Measurements from ENCODE around the gene TEX36. TPM values are rescaled to one million over a fixed set of nuclear protein-coding genes. Genes with fewer than 3 reads are reported as not detected.

The TEX36 gene
- total and polyA plus RNA-seq, 2 of the 13 experiments (the other 11 are each of a cell fraction or from before 2014, with no cell fraction given): not detected

DNA sequence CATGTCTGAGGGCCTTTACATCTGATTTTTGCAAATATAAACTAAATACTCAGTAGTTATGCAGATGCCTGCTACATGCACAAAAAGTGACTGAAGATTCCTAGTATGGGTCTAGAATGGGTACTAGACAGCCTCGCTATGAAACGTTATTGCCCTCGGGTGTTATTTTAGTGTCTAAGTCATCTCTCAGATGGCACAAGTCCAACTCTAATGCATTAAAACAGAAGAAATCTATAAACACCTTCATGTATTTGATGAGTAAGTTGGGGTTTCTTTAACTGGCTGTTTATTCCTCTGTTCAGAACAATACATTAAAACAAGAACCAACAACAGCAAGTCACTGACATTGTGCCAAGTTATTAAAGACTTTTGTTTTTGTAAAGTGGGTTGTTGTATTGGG, 41.6 kb downstream of the TEX36 start:
- CTCF ChIA-PET (ENCODE audit: low intra/inter-chr PET ratio, low total read pairs): no interaction called here
- TF ChIP-seq, protein P1, sequence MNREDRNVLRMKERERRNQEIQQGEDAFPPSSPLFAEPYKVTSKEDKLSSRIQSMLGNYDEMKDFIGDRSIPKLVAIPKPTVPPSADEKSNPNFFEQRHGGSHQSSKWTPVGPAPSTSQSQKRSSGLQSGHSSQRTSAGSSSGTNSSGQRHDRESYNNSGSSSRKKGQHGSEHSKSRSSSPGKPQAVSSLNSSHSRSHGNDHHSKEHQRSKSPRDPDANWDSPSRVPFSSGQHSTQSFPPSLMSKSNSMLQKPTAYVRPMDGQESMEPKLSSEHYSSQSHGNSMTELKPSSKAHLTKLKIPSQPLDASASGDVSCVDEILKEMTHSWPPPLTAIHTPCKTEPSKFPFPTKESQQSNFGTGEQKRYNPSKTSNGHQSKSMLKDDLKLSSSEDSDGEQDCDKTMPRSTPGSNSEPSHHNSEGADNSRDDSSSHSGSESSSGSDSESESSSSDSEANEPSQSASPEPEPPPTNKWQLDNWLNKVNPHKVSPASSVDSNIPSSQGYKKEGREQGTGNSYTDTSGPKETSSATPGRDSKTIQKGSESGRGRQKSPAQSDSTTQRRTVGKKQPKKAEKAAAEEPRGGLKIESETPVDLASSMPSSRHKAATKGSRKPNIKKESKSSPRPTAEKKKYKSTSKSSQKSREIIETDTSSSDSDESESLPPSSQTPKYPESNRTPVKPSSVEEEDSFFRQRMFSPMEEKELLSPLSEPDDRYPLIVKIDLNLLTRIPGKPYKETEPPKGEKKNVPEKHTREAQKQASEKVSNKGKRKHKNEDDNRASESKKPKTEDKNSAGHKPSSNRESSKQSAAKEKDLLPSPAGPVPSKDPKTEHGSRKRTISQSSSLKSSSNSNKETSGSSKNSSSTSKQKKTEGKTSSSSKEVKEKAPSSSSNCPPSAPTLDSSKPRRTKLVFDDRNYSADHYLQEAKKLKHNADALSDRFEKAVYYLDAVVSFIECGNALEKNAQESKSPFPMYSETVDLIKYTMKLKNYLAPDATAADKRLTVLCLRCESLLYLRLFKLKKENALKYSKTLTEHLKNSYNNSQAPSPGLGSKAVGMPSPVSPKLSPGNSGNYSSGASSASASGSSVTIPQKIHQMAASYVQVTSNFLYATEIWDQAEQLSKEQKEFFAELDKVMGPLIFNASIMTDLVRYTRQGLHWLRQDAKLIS (CRISPR knock-in tag; IDR thresholded peaks at IDR 0.05): no peak
- TF ChIP-seq POLR2G (IDR thresholded peaks at IDR 0.05; ENCODE audit: low read depth, low read length) (no peak), SMARCE1 (IDR thresholded peaks at IDR 0.05; ENCODE audit: borderline replicate concordance) (no peak)
- TF ChIP-seq, protein P2, sequence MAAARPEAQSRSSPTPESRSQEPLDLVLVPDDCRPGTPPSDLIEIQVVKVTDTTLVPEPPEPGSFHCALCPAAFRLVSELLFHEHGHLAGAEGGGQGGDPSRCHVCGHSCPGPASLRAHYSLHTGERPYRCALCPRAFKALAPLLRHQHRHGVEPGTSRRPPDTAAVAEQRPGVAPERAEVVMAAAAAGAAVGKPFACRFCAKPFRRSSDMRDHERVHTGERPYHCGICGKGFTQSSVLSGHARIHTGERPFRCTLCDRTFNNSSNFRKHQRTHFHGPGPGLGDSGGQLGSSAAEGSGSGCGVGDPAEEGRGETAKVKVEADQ (CRISPR knock-in tag; IDR thresholded peaks at IDR 0.05; ENCODE audit: borderline replicate concordance): no peak
- TF ChIP-seq, protein P3, sequence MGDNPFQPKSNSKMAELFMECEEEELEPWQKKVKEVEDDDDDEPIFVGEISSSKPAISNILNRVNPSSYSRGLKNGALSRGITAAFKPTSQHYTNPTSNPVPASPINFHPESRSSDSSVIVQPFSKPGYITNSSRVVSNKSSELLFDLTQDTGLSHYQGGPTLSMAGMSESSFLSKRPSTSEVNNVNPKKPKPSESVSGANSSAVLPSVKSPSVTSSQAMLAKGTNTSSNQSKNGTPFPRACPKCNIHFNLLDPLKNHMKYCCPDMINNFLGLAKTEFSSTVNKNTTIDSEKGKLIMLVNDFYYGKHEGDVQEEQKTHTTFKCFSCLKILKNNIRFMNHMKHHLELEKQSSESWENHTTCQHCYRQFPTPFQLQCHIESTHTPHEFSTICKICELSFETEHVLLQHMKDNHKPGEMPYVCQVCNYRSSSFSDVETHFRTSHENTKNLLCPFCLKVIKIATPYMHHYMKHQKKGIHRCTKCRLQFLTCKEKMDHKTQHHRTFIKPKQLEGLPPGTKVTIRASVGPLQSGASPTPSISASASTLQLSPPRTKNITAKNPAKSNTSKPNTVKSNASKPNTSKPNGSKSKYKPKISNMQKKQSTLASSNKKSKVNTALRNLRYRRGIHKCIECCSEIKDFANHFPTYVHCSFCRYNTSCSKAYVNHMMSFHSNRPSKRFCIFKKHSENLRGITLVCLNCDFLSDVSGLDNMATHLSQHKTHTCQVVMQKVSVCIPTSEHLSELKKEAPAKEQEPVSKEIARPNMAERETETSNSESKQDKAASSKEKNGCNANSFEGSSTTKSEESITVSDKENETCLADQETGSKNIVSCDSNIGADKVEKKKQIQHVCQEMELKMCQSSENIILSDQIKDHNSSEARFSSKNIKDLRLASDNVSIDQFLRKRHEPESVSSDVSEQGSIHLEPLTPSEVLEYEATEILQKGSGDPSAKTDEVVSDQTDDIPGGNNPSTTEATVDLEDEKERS (CRISPR knock-in tag; IDR thresholded peaks at IDR 0.05): no peak
- Histone ChIP-seq H3K27me3 (ENCODE audit: control insufficient read depth in 1 of 2, insufficient read depth in 2 of 2, low read length in 2 of 2) (peaks cover 1 to 14% of the 10 kb centered on the region in 2 experiments; a peak in 2 of 5 replicates), H3K4me2 (ENCODE audit: low read depth, low read length) (no peak overlapping the region), H3K27ac (ENCODE audit: extremely low read length, insufficient read depth, low read length) (no peak overlapping the region), H4K20me1 (ENCODE audit: insufficient read depth, low read length) (no peaks in the 10 kb centered on the region), H3K9me3 (ENCODE audit: low read length) (no peaks in the 10 kb centered on the region), H3K4me3 (replicated peaks in 1 of 3; ENCODE audit: insufficient read depth in 1 of 3, low read depth in 2 of 3, low read length in 3 of 3) (no peak overlapping the region), H3K9ac (ENCODE audit: insufficient read depth, low read depth, low read length) (no peak overlapping the region), H2AFZ (ENCODE audit: low read length) (no peak overlapping the region), H3K4me1 (ENCODE audit: insufficient read depth, low read length) (no peaks in the 10 kb centered on the region), H3K36me3 (replicated peaks in 1 of 2; ENCODE audit: control insufficient read depth in 1 of 2, insufficient read depth in 2 of 2, low read length in 2 of 2) (no peaks in the 10 kb centered on the region), H3K79me2 (ENCODE audit: insufficient read depth, low read length) (no peaks in the 10 kb centered on the region)
- in situ Hi-C loops (cut with HindIII; ENCODE audit: extremely low pct_ligation_motif_present, low pct_unique_long_range_greater_than_20kb): no loop called here
- intact Hi-C loops (cut with micrococcal nuclease; ENCODE audit: unreplicated experiment): no loop called here
- POLR2A ChIA-PET: no interaction called here
- 2% methylated on average over 3 of the region's 3 CpGs for WGBS (ENCODE audit: low lambda C conversion rate)
- FAIRE-seq (no peak), DNase-seq (ENCODE audit: low spot score) (no peak), ATAC-seq (no peak)
- no TSS peak for BruUV-seq (replicated peaks)

Measured in HepG2 (cell line).